DND-41 (cell line): ENCODE results near the gene AHCYL1.

Source experiments
- ATAC-seq: fragments of 200-7000 bp; cut with Tn5 transposase; 3 replicates; pipeline ENCODE4 v1.9.1; 2021; ENCODE audit warnings: low read depth; ENCODE audit not compliant: insufficient read depth
- DNase-seq: peaks from one replicate; pipeline ENCODE4 v3.0.0-alpha.2; 2020
- H2AFZ ChIP-seq: 2 replicates; pipeline ENCODE4 v1.6.0; 2012; ENCODE audit warnings: low read depth, low read length
- H3K27ac ChIP-seq: 2 replicates; pipeline ENCODE4 v1.5.1; 2012; ENCODE audit warnings: low read length, inconsistent platforms
- H3K27me3 ChIP-seq: fragments of 200-600 bp; sonication (generic); 2 replicates; pipeline ENCODE4 v1.6.0; 2012; ENCODE audit warnings: low read length, mild to moderate bottlenecking, inconsistent platforms; ENCODE audit not compliant: insufficient read depth, poor library complexity
- H3K36me3 ChIP-seq: 2 replicates; pipeline ENCODE4 v1.5.1; 2012; ENCODE audit warnings: low read length, inconsistent platforms; ENCODE audit not compliant: insufficient read depth
- H3K4me1 ChIP-seq: 2 replicates; pipeline ENCODE4 v1.5.1; 2012; ENCODE audit warnings: mild to moderate bottlenecking, low read length; ENCODE audit not compliant: insufficient read depth
- H3K4me2 ChIP-seq: 2 replicates; pipeline ENCODE4 v1.6.0; 2012; ENCODE audit warnings: mild to moderate bottlenecking, moderate library complexity, low read length, inconsistent platforms; ENCODE audit not compliant: insufficient read depth
- H3K4me3 ChIP-seq, 2 experiments: fragments of 200-600 bp in 1 of 2; shearing (Covaris generic) in 1 of 2; 2 replicates each; pipeline ENCODE4 v1.5.1; 2012 to 2016; ENCODE audit warnings: inconsistent platforms in 2 of 2, low read length in 2 of 2, mild to moderate bottlenecking in 2 of 2, low read depth in 1 of 2, moderate library complexity in 1 of 2
- H3K79me2 ChIP-seq: 2 replicates; pipeline ENCODE4 v1.6.0; 2012; ENCODE audit warnings: low read length, inconsistent platforms; ENCODE audit not compliant: insufficient read depth
- H3K9ac ChIP-seq: 2 replicates; pipeline ENCODE4 v1.6.0; 2012; ENCODE audit warnings: low read depth, mild to moderate bottlenecking, inconsistent platforms, low read length, moderate library complexity
- H3K9me3 ChIP-seq: 2 replicates; pipeline ENCODE4 v1.5.1; 2012; ENCODE audit warnings: low read length, moderate library complexity, mild to moderate bottlenecking, inconsistent platforms; ENCODE audit not compliant: insufficient read depth, severe bottlenecking
- H4K20me1 ChIP-seq: 2 replicates; pipeline ENCODE4 v1.6.0; 2012; ENCODE audit warnings: low read length; ENCODE audit not compliant: insufficient read depth
- EZH2 ChIP-seq: IDR thresholded peaks from 3 replicates; pipeline ENCODE4 v1.6.1; 2012; ENCODE audit warnings: borderline replicate concordance, low read depth, mild to moderate bottlenecking, moderate library complexity, low read length, inconsistent platforms; ENCODE audit not compliant: severe bottlenecking
- TF ChIP-seq, protein P1 (sequence below): IDR thresholded peaks from 2 replicates; pipeline ENCODE4 v1.5.1; 2012; ENCODE audit warnings: borderline replicate concordance, low read length, moderate library complexity, mild to moderate bottlenecking; ENCODE audit not compliant: poor library complexity, severe bottlenecking; ENCODE audit errors: extremely low read depth

AHCYL1 gene

GRCh38 chr1:109995536-109995935 is 11.0 kb downstream of the AHCYL1 start:
- peaks cover 77% of the 10 kb centered on the region for H3K79me2 ChIP-seq
- TF ChIP-seq, protein P1, sequence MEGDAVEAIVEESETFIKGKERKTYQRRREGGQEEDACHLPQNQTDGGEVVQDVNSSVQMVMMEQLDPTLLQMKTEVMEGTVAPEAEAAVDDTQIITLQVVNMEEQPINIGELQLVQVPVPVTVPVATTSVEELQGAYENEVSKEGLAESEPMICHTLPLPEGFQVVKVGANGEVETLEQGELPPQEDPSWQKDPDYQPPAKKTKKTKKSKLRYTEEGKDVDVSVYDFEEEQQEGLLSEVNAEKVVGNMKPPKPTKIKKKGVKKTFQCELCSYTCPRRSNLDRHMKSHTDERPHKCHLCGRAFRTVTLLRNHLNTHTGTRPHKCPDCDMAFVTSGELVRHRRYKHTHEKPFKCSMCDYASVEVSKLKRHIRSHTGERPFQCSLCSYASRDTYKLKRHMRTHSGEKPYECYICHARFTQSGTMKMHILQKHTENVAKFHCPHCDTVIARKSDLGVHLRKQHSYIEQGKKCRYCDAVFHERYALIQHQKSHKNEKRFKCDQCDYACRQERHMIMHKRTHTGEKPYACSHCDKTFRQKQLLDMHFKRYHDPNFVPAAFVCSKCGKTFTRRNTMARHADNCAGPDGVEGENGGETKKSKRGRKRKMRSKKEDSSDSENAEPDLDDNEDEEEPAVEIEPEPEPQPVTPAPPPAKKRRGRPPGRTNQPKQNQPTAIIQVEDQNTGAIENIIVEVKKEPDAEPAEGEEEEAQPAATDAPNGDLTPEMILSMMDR, result no peak
- TF ChIP-seq EZH2, result no peak

DNA sequence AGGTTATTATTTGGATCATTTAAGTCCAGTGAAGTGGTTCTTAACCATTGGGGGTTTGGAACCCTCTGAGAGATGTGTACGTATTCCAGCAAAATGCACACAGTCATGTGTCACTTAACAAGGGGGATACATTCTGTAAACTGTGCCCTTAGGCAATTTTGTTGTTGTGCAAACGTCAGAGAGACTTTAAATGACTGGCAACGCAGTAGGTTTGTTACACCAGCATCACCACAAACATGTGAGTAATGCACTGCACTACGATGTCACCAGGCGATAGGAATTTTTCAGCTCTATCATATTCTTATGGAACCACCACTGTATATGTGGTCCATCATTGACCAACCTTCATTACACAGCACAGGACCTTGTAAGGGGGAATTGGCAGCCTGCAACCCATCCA is 11.9 kb downstream of the AHCYL1 start:
- TF ChIP-seq EZH2, result no peak
- TF ChIP-seq, protein P1, result no peak
- Histone ChIP-seq H4K20me1 (peaks cover 12% of the 10 kb centered on the region; the same call in 1 of the 2 replicates), H3K36me3 (peaks cover 20% of the 10 kb centered on the region; the same call in 1 of the 2 replicates), H3K9ac (no peak overlapping the region), H3K27ac (no peak overlapping the region), H3K27me3 (no peaks in the 10 kb centered on the region), H3K9me3 (no peaks in the 10 kb centered on the region), H3K4me2 (no peak overlapping the region), H3K79me2 (peaks cover 72% of the 10 kb centered on the region), H2AFZ (no peak overlapping the region), H3K4me1 (no peaks in the 10 kb centered on the region), H3K4me3 (no peak overlapping the region)
- no peak for ATAC-seq
- DNase-seq, result no peak

More at GRCh38 chr1:109995536-109995935, 11.0 kb downstream of the AHCYL1 start:
- no peaks in the 10 kb centered on the region for H3K27me3 ChIP-seq
- no peak overlapping the region for H3K4me3 ChIP-seq
- H4K20me1 ChIP-seq, result peaks cover 20% of the 10 kb centered on the region; the same call in 1 of the 2 replicates
- H3K4me2 ChIP-seq, result no peak overlapping the region
- DNase-seq (no peak), ATAC-seq (no peak)
- no peaks in the 10 kb centered on the region for H3K9me3 ChIP-seq
- H2AFZ ChIP-seq, result no peak overlapping the region
- H3K9ac ChIP-seq, result no peak overlapping the region
- no peaks in the 10 kb centered on the region; the same call in 1 of the 2 replicates for H3K4me1 ChIP-seq
- no peak overlapping the region for H3K27ac ChIP-seq
- peaks cover 27% of the 10 kb centered on the region; the same call in 1 of the 2 replicates for H3K36me3 ChIP-seq

DNA sequence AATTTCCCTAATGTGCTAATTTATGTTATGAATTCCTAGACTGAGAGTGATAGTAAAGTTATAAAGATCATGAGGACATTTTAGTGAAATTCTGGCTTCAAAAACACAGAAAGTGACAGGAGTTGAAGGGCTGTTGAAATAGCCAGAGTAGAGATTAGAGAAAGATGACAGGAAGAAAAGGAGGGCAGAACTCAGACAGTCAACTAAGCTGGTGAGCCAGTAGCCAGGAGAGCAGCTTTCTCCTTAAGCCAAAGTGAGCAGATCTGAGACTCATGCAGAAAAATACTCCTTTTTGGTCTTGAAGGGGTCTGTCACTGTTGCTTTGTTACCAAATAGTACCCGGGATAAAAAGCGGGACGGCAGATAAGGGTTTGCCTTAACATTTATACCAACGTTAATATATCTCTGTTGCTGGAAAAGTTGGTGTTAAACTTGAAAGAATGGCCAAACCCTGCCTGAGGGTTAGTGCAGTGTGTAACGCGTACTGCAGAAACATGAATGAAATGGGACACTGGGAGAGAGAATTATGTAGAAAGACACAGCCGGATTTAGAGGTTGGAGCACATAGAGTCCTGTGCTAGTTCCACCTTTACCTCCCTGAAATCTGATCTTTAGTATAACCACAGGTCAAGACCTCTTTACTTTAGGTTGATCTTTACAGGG is 12.8 kb downstream of the AHCYL1 start:
- H3K9ac ChIP-seq, result no peak overlapping the region
- peaks cover 18% of the 10 kb centered on the region; the same call in 1 of the 2 replicates for H3K36me3 ChIP-seq
- no peaks in the 10 kb centered on the region for H3K9me3 ChIP-seq
- no peak overlapping the region for H3K27ac ChIP-seq
- no peaks in the 10 kb centered on the region for H3K4me1 ChIP-seq
- no peak for DNase-seq
- peaks cover 10% of the 10 kb centered on the region; the same call in 1 of the 2 replicates for H4K20me1 ChIP-seq
- H3K4me3 ChIP-seq, result no peak overlapping the region
- ATAC-seq, result no peak
- no peak overlapping the region for H3K4me2 ChIP-seq
- H2AFZ ChIP-seq, result no peak overlapping the region
- peaks cover 70% of the 10 kb centered on the region for H3K79me2 ChIP-seq
- TF ChIP-seq EZH2, result no peak
- TF ChIP-seq, protein P1, result no peak
- no peaks in the 10 kb centered on the region for H3K27me3 ChIP-seq
